Mammary epithelial cell (primary cell): ENCODE results near the gene ARCN1.

Source experiments
- CTCF ChIP-seq, 2 donors: IDR thresholded peaks in 1 of 2; conservative IDR thresholded peaks in 1 of 2; 2 replicates each; pipeline ENCODE4 v1.5.1; 2011 to 2012; ENCODE audit warnings: inconsistent platforms in 2 of 2, low read length in 2 of 2, mild to moderate bottlenecking in 2 of 2, control low read depth in 1 of 2, low read depth in 1 of 2; ENCODE audit not compliant: insufficient read depth in 1 of 2; ENCODE audit errors: extremely low read depth in 1 of 2
- EZH2 ChIP-seq: IDR thresholded peaks from 2 replicates; pipeline ENCODE4 v1.6.1; 2012; ENCODE audit warnings: low read length, inconsistent platforms, borderline replicate concordance

- TF ChIP-seq CTCF (conservative IDR thresholded peaks at IDR 0.05 in 1 of 2, IDR thresholded peaks at IDR 0.05 in 1 of 2; ENCODE audit: extremely low read depth in 1 of 2, insufficient read depth in 1 of 2, low read depth in 1 of 2, low read length in 2 of 2): no peak
- no peak for TF ChIP-seq EZH2
These were observed 34.6 kb downstream of the ARCN1 start for GRCh38 chr11:118606844-118607228.
